GM21423 (cell line): ENCODE results near the gene RNPEPL1.
"Not testable (repeated sequence)": the region's sequence is repeated elsewhere in the genome, so short reads cannot be mapped to it uniquely, and the experiment has no call there.

ENCODE experiments used
- ATAC-seq: cut with Tn5 transposase; IDR thresholded peaks from one replicate; pipeline ENCODE4 v1.9.1; 2021; ENCODE audit warnings: mild to moderate bottlenecking, moderate library complexity; ENCODE audit not compliant: unreplicated experiment

The RNPEPL1 gene, protein sequence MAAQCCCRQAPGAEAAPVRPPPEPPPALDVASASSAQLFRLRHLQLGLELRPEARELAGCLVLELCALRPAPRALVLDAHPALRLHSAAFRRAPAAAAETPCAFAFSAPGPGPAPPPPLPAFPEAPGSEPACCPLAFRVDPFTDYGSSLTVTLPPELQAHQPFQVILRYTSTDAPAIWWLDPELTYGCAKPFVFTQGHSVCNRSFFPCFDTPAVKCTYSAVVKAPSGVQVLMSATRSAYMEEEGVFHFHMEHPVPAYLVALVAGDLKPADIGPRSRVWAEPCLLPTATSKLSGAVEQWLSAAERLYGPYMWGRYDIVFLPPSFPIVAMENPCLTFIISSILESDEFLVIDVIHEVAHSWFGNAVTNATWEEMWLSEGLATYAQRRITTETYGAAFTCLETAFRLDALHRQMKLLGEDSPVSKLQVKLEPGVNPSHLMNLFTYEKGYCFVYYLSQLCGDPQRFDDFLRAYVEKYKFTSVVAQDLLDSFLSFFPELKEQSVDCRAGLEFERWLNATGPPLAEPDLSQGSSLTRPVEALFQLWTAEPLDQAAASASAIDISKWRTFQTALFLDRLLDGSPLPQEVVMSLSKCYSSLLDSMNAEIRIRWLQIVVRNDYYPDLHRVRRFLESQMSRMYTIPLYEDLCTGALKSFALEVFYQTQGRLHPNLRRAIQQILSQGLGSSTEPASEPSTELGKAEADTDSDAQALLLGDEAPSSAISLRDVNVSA

GRCh38 chr2:240567872-240568677, at the start of gene RNPEPL1:
Gene RNPEPL1 (plus strand): TSS chr2:240568484. CDS start chr2:240568587, 103 bp downstream.
- ATAC-seq: peak; percentile 27

GRCh38 chr2:240518981-240519380, 49.3 kb upstream of the RNPEPL1 start:
- ATAC-seq: no peak

GRCh38 chr2:240519396-240520129, 48.7 kb upstream of the RNPEPL1 start:
- no peak for ATAC-seq

DNA sequence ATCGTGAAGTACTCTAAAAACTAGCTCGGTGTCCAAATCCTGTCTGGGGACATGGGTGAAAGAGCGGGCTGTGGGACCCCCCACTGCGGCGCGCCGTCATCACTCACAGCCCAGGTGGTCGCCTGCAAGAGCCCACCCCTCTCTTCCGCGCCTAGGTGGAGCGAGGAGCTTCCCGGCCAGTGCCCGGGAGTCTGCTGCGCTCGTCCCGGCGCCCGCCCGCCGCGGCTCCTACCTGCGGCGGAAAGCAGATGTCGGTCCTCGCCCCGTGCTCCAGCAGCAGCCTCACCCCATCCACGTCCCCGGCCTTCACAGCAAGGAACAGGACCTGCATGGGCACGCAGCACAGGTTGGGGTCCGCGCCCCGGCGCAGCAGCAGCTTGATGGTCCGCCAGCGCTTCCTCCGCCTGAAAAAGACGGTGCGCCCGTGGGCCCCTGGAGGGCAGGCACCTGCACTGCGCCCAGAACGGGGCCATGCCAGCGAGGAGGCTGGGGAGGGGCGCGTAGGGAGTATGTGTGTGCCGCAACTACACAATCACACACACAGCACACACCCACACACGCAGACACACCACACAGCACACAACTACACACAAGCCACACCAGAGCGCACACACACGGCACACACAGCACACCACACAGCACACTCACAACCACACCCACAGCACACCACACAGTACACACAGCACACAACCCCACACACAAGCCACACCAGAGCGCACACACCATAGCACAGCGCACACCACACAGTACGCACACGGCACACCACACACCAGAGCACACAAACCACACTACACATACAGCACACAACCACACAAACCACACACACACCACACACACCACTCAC, 47.9 kb upstream of the RNPEPL1 start:
- no peak for ATAC-seq

DNA sequence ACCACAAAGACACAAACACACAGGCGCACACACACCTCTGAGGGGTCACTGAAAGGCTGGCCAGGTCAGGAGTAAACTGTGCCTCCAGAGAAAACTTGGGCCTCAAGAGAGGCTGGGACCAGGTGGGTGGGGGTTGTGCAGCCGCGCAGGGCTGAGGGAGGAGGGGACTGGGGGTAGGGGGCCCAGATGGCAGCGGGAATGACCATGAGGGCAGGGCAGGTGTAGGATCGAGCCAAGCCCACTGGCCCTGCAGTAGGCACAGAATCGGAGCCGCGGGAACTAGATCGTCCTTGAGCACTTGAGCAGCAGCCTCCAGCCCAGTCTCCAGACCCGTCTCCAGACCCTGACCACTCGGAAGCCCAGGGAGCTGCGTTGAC, 47.3 kb upstream of the RNPEPL1 start:
- no peak for ATAC-seq

GRCh38 chr2:240521885-240522284, 46.4 kb upstream of the RNPEPL1 start:
- ATAC-seq: not testable (repeated sequence)

DNA sequence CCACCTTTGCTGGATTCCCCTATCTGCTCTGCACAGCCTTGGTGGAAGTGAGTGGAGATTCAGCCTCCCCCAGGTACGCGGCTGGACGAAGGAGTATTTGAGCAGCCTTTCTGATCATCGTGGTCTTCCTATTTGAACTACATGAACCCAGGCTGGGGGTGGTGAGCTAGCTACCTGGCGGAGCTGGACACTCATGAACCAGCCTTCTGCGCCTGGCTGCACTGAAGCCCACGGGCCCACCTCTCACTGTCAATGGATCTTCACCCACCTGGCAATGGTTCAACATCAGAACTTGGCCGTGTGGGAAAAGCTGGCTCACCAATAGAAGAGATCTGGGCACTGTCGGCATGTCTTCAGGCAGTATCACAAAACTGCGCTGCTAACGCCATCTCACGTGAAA, 45.9 kb upstream of the RNPEPL1 start:
- no peak for ATAC-seq

GRCh38 chr2:240523451-240524281, 44.6 kb upstream of the RNPEPL1 start:
- no peak for ATAC-seq

DNA sequence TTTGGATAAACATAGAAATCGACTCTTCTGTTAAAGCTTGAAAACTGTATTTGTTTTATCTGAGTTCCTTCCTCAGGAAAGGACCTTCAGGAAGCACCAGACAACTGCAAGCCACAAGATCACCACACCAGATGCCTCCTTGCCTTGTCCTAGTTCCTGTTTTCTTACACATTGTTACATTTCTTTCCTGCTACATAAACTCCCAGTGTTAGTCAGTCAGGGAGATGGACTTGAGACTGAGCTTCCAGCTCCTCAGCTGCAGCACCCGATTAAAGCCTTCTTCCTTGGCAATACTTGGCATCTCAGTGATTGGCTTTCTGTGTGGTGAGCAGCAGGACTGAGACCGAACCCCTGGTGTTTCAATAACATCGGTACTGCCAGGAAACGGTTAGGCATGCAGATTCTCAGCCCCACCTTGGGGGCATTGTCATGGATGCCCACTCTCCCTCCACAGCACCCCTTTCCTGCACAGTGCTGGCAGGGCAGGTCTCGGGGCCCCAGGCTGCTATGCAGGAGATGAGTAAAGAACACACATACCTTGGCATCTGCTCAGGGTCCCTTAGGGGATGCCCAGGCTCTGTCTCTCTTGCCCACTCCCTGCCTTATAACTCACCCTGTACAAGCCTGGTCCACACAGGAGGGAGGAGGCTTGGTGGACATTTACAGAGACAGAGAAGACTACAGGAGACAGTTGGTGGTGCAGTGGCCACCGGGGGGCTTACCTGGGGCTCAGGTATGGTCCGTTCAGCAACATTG, 43.1 kb upstream of the RNPEPL1 start:
- no peak for ATAC-seq

DNA sequence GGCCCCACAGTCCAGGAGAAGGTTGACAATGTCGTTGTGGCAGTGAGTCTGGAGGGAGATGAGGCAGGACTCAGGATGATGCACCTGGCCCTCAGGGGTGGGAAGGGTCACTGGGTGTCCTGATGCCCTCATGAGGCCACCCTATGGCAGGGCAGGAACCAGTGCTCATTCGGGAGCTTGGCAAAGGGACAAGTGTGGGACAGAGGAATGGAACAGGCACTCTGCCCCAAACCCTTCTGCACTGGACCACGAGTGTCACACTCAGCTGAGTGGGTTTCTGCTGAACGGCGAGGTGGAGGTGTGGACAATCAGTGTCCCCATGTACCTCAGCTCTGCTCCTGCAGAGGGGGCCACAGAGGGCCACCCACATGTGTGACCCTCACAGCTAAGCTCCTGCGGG, 42.5 kb upstream of the RNPEPL1 start:
- no peak for ATAC-seq

DNA sequence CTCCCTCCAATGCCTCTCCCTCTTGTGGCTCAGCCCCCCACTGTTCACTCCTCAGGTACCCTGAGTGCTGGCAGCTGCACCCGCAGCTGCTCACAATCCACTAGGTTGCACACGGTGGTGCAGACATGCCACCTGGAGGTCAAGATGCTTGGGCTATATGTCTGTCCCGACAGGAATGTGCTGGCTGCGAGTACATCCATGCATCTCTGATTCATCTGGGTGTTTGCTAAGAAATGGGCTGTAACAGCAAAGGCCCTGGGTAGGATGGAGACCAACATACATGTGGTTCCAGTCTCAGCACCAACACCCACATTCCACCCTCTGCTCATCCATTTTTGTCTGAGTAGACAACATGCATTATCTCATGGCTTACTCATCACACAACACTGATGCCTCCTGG, 41.8 kb upstream of the RNPEPL1 start:
- ATAC-seq: no peak

DNA sequence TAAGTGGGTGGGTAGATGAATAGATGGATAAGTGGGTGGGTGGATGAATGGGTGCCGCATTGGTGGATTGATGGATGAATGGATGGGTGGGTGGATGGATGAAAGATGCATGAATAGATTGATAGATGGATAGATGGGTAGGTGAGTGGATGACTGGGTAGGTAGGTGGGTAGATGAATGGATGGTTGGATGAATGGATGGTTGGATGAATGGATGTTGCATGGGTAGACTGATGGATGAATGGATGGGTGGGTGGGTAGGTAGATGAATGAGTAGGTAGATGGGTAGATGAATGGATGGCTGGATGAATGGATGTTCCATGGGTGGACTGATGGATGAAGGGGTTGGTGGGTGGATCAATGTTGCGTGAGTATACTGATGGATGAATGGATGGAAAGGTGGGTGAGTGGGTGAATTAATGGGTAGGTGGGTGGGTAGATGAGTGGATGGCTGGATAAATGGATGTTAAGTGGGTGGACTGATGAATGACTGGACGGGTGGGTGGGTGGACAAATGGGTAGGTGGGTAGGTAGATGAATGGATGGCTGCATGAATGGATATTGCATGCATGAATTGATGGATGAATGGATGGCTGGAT, 41.0 kb upstream of the RNPEPL1 start:
- no peak for ATAC-seq

DNA sequence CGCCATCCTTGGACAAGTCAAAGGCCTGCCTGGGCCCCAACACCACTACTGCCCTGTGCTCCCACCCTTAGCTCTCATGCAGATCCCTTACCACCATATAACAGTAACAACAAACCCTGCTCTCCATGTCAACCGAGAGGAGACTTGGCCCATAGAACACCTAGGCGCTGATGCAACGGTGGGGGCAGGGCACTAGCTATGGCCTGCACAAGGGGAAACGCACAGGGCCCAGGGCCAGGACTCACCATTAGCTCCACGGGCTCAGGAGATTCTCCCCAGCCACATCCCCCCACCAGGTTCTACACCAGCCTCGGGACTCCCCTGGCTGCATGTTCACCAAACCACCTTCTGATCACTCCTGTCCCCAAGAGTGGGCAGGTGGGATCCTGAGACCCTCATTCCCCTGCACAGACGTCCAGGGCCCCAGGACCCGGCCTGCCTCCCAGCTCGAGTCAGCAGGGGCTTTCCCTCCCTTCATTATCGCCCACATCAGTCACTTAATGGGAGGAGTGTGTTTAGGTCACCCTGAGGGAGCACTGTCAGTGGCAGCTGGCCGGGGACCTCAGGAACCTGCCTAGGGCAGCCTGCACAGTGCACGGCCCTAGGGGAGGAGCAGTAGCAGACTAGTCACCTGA, 39.8 kb upstream of the RNPEPL1 start:
- ATAC-seq: no peak

- no peak for ATAC-seq
Measured at GRCh38 chr2:240529344-240529999, 38.8 kb upstream of the RNPEPL1 start.

DNA sequence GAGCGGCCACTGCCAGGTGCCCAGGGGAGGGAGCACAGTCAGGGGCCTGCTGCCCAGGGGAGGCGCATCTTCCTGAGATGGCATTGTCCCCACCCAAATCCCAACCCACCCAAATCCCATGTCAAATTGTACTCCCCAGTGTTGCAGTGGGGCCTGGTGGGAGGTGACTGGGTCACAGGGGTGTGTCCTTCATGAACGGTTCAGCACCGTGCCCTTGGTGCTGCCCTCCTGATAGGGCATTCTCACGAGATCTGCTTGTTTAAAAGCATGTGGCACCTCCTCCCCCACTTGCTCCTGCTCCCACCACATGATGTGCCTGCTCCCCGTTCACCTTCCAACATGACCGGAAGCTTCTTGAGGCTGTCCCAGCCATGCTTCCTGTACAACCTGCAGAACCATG, 38.1 kb upstream of the RNPEPL1 start:
- ATAC-seq: no peak

DNA sequence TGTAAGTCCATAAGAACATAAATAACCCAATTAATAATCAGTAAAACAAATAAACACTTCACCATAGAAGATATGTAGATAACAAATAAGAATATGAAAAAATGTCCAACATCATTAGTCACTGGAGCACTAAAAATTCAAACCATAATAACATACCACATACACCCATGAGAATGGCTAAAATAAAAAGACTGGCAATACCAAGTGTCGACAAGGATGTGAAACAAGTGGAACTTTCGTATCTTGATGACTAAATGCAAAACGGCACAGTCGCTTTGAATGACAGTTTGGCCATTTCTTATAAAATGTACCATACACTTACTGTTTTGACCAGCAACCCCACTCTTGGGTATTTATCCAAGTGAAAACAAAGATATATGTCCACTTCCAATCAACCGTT, 37.2 kb upstream of the RNPEPL1 start:
- no peak for ATAC-seq
